Astrocyte of the spinal cord (primary cell): Measurements from ENCODE around the gene HSFX4.
"Not testable (repeated sequence)": the region's sequence is repeated elsewhere in the genome, so short reads cannot be mapped to it uniquely, and the experiment has no call there.

Source experiments
- DNase-seq: peaks from one replicate; pipeline ENCODE4 v3.0.0; 2011; ENCODE audit warnings: low read depth, low spot score
- H3K4me3 ChIP-seq: 2 replicates; pipeline ENCODE4 v1.5.1; 2011; ENCODE audit warnings: low read depth, mild to moderate bottlenecking, low read length, moderate library complexity
- CTCF ChIP-seq: IDR thresholded peaks from 2 replicates; pipeline ENCODE4 v1.5.1; 2012; ENCODE audit warnings: low read depth, mild to moderate bottlenecking, low read length, inconsistent platforms
- in situ Hi-C: cut with HindIII; loops from 2 replicates; pipeline ENCODE4 v1.10.0; 2017; ENCODE audit warnings: low sequenced_read_pairs

Gene HSFX4

GRCh38 chrX:149929400-149929799 lies at the start of gene HSFX4:
Gene HSFX4, plus strand, starts transcription at chrX:149929573. Its CDS starts 72 bp downstream, at chrX:149929645.
- H3K4me3 ChIP-seq, DNase-seq, in situ Hi-C loops: not testable (repeated sequence)

- H3K4me3 ChIP-seq = no peak within 1 kb of the TSS
- in situ Hi-C loops = no loop called here
- no peak for DNase-seq
- no peak for TF ChIP-seq CTCF
Measured at GRCh38 chrX:149881081-149881711, 48.2 kb upstream of the HSFX4 start, which contains the start of gene MAGEA8. Gene MAGEA8, plus strand, starts transcription at chrX:149881183. Its CDS starts 3,090 bp downstream, at chrX:149884273.

- in situ Hi-C loops, DNase-seq, H3K4me3 ChIP-seq: not testable (repeated sequence)
Measured at GRCh38 chrX:149890828-149891227, 38.5 kb upstream of the HSFX4 start.

- H3K4me3 ChIP-seq = no peak overlapping the region
- no peak for DNase-seq
- in situ Hi-C loops = no loop called here
- no peak for TF ChIP-seq CTCF
Measured at GRCh38 chrX:149898554-149898953, 30.8 kb upstream of the HSFX4 start.

- H3K4me3 ChIP-seq = no peak overlapping the region
- peak; percentile 16 for DNase-seq
- peak; percentile 26 for TF ChIP-seq CTCF
- in situ Hi-C loops = no loop called here
Measured at GRCh38 chrX:149903889-149904748, 25.3 kb upstream of the HSFX4 start.

- TF ChIP-seq CTCF = no peak
- in situ Hi-C loops = no loop called here
- H3K4me3 ChIP-seq = no peak overlapping the region
- DNase-seq = no peak
Measured at GRCh38 chrX:149908308-149908707, 21.1 kb upstream of the HSFX4 start.

GRCh38 chrX:149908727-149909126 lies 20.6 kb upstream of the HSFX4 start:
- in situ Hi-C loops = no loop called here
- TF ChIP-seq CTCF = no peak
- no peak overlapping the region for H3K4me3 ChIP-seq
- DNase-seq = no peak
